A549 (cell line): ENCODE measurements around the gene SNTG2.

ENCODE experiments used
- MYC ChIP-seq: IDR thresholded peaks from 2 replicates; pipeline ENCODE4 v1.6.1; 2012; ENCODE audit warnings: mild to moderate bottlenecking, inconsistent platforms, low read length, improper control_type of control experiment, borderline replicate concordance
- TF ChIP-seq, protein P1 (sequence below): fragments of >200 bp; sonication (Bioruptor Twin); formaldehyde crosslinking; IDR thresholded peaks from 3 replicates; pipeline ENCODE4 v1.5.1; 2016
- TF ChIP-seq, protein P2 (sequence below): fragments of 200-600 bp; sonication (generic); IDR thresholded peaks from 2 replicates; pipeline ENCODE4 v1.6.1; 2016; ENCODE audit warnings: antibody characterized with exemption, mild to moderate bottlenecking, moderate library complexity

DNA sequence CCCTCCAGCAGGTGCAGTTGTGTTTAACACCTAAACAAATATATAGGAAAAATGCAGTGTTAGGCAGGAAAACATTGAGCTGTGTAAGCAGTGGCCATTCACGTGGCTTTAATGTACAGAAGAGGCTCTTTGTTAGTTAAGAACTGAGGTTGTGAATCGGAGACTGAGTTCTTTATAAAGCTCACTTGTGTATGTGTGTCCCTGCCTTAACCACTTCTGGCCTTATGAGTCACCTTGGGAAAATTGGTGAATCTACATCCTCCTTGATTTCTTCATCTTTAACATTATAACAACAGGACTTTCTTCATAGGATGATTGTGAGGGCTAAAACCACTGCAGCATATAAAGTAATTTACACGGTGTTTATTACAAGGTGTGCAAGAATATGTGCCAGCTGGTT lies 274.3 kb downstream of the SNTG2 start:
- no peak for TF ChIP-seq MYC
- TF ChIP-seq, protein P1, sequence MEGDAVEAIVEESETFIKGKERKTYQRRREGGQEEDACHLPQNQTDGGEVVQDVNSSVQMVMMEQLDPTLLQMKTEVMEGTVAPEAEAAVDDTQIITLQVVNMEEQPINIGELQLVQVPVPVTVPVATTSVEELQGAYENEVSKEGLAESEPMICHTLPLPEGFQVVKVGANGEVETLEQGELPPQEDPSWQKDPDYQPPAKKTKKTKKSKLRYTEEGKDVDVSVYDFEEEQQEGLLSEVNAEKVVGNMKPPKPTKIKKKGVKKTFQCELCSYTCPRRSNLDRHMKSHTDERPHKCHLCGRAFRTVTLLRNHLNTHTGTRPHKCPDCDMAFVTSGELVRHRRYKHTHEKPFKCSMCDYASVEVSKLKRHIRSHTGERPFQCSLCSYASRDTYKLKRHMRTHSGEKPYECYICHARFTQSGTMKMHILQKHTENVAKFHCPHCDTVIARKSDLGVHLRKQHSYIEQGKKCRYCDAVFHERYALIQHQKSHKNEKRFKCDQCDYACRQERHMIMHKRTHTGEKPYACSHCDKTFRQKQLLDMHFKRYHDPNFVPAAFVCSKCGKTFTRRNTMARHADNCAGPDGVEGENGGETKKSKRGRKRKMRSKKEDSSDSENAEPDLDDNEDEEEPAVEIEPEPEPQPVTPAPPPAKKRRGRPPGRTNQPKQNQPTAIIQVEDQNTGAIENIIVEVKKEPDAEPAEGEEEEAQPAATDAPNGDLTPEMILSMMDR: no peak
- TF ChIP-seq, protein P2, sequence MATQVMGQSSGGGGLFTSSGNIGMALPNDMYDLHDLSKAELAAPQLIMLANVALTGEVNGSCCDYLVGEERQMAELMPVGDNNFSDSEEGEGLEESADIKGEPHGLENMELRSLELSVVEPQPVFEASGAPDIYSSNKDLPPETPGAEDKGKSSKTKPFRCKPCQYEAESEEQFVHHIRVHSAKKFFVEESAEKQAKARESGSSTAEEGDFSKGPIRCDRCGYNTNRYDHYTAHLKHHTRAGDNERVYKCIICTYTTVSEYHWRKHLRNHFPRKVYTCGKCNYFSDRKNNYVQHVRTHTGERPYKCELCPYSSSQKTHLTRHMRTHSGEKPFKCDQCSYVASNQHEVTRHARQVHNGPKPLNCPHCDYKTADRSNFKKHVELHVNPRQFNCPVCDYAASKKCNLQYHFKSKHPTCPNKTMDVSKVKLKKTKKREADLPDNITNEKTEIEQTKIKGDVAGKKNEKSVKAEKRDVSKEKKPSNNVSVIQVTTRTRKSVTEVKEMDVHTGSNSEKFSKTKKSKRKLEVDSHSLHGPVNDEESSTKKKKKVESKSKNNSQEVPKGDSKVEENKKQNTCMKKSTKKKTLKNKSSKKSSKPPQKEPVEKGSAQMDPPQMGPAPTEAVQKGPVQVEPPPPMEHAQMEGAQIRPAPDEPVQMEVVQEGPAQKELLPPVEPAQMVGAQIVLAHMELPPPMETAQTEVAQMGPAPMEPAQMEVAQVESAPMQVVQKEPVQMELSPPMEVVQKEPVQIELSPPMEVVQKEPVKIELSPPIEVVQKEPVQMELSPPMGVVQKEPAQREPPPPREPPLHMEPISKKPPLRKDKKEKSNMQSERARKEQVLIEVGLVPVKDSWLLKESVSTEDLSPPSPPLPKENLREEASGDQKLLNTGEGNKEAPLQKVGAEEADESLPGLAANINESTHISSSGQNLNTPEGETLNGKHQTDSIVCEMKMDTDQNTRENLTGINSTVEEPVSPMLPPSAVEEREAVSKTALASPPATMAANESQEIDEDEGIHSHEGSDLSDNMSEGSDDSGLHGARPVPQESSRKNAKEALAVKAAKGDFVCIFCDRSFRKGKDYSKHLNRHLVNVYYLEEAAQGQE: no peak
